ENCODE results near the gene EHMT1. TPM values are rescaled to one million over a fixed set of nuclear protein-coding genes. Genes with fewer than 3 reads are reported as not detected.

Gene EHMT1
- total and polyA plus RNA-seq, 10 of the 15 experiments (the other 5 are each of a cell fraction or from before 2014, with no cell fraction given), result 2.9 to 100 (median 48.1) TPM

DNA sequence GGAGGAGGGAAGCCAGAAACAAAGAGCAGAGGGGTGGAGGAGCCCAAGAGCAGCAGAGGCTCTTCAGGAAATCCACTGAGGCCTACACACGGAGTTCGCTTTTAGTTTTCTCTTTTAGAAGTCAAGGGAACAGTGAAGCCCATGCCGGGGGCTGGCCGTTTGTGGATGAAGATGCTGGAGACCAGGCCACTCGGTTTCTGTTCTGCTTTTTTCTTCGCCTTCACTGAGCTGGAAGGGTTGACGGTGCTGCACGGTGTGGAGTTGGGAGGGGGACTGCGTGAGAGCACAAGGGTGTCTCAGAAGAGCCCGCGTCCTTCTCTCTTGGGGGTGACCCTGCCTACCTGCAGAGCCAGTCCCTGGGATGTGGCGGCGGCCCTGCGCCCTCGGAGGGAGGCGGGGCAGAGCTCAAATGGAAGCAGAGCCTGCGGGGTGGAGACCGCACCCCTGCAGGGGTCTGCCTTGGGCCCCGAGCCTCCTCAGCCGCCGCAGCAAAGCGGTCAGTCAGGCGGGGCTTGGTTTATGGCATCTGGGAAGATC is 190.3 kb downstream of the EHMT1 start (continued):
- TF ChIP-seq, protein P1, sequence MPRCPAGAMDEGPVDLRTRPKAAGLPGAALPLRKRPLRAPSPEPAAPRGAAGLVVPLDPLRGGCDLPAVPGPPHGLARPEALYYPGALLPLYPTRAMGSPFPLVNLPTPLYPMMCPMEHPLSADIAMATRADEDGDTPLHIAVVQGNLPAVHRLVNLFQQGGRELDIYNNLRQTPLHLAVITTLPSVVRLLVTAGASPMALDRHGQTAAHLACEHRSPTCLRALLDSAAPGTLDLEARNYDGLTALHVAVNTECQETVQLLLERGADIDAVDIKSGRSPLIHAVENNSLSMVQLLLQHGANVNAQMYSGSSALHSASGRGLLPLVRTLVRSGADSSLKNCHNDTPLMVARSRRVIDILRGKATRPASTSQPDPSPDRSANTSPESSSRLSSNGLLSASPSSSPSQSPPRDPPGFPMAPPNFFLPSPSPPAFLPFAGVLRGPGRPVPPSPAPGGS (IDR thresholded peaks at IDR 0.05; ENCODE audit: borderline replicate concordance, insufficient read depth, low read depth, low read length, poor library complexity, severe bottlenecking), result no peak
- TF ChIP-seq, protein P2, sequence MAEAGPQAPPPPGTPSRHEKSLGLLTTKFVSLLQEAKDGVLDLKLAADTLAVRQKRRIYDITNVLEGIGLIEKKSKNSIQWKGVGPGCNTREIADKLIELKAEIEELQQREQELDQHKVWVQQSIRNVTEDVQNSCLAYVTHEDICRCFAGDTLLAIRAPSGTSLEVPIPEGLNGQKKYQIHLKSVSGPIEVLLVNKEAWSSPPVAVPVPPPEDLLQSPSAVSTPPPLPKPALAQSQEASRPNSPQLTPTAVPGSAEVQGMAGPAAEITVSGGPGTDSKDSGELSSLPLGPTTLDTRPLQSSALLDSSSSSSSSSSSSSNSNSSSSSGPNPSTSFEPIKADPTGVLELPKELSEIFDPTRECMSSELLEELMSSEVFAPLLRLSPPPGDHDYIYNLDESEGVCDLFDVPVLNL (IDR thresholded peaks at IDR 0.05; ENCODE audit: low read depth, low read length), result no peak
- TF ChIP-seq TARDBP (IDR thresholded peaks at IDR 0.05; ENCODE audit: borderline replicate concordance) (no peak), RUNX3 (IDR thresholded peaks at IDR 0.05; ENCODE audit: low read length) (peak; percentile 28; the same call in 1 of the 2 replicates), STAT1 (conservative IDR thresholded peaks at IDR 0.05) (no peak), BACH1 (IDR thresholded peaks at IDR 0.05; ENCODE audit: borderline replicate concordance) (no peak), FOS (IDR thresholded peaks at IDR 0.05; ENCODE audit: borderline replicate concordance, extremely low read depth, insufficient read length) (no peak), STAT3 (IDR thresholded peaks at IDR 0.05; ENCODE audit: low read depth, low read length) (no peak), EZH2 (IDR thresholded peaks at IDR 0.05; ENCODE audit: borderline replicate concordance, control insufficient read depth, low read depth, low read length) (no peak), GATAD2B (conservative IDR thresholded peaks at IDR 0.05; ENCODE audit: low read depth) (no peak; the same call in 1 of the 2 replicates)
- TF ChIP-seq, protein P3, sequence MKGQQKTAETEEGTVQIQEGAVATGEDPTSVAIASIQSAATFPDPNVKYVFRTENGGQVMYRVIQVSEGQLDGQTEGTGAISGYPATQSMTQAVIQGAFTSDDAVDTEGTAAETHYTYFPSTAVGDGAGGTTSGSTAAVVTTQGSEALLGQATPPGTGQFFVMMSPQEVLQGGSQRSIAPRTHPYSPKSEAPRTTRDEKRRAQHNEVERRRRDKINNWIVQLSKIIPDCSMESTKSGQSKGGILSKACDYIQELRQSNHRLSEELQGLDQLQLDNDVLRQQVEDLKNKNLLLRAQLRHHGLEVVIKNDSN (IDR thresholded peaks at IDR 0.05; ENCODE audit: borderline replicate concordance, extremely low read length, insufficient read depth, low read depth, low read length), result no peak
- TF ChIP-seq, protein P4, sequence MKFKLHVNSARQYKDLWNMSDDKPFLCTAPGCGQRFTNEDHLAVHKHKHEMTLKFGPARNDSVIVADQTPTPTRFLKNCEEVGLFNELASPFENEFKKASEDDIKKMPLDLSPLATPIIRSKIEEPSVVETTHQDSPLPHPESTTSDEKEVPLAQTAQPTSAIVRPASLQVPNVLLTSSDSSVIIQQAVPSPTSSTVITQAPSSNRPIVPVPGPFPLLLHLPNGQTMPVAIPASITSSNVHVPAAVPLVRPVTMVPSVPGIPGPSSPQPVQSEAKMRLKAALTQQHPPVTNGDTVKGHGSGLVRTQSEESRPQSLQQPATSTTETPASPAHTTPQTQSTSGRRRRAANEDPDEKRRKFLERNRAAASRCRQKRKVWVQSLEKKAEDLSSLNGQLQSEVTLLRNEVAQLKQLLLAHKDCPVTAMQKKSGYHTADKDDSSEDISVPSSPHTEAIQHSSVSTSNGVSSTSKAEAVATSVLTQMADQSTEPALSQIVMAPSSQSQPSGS (IDR thresholded peaks at IDR 0.05; ENCODE audit: low read length), result no peak
- TF ChIP-seq, protein P5, sequence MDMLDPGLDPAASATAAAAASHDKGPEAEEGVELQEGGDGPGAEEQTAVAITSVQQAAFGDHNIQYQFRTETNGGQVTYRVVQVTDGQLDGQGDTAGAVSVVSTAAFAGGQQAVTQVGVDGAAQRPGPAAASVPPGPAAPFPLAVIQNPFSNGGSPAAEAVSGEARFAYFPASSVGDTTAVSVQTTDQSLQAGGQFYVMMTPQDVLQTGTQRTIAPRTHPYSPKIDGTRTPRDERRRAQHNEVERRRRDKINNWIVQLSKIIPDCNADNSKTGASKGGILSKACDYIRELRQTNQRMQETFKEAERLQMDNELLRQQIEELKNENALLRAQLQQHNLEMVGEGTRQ (IDR thresholded peaks at IDR 0.05; ENCODE audit: borderline replicate concordance, low read depth, low read length), result no peak
- TF ChIP-seq, protein P6, sequence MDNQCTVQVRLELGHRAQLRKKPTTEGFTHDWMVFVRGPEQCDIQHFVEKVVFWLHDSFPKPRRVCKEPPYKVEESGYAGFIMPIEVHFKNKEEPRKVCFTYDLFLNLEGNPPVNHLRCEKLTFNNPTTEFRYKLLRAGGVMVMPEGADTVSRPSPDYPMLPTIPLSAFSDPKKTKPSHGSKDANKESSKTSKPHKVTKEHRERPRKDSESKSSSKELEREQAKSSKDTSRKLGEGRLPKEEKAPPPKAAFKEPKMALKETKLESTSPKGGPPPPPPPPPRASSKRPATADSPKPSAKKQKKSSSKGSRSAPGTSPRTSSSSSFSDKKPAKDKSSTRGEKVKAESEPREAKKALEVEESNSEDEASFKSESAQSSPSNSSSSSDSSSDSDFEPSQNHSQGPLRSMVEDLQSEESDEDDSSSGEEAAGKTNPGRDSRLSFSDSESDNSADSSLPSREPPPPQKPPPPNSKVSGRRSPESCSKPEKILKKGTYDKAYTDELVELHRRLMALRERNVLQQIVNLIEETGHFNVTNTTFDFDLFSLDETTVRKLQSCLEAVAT (IDR thresholded peaks at IDR 0.05), result no peak

Measured in GM12878 (cell line).